ENCODE results near the gene SDHAF3.

- TF ChIP-seq POLR2A (IDR thresholded peaks at IDR 0.05; ENCODE audit: low read length) = no peak
- no peak for TF ChIP-seq GATA1 (IDR thresholded peaks at IDR 0.05; ENCODE audit: low read depth, low read length)
Observed at GRCh38 chr7:97120713-97121457, 3.4 kb downstream of the SDHAF3 start.
